K562 (cell line): Measurements from ENCODE around the gene RGMA. TPM values are rescaled to one million over a fixed set of nuclear protein-coding genes. Genes with fewer than 3 reads are reported as not detected.
A peak's percentile ranks its signal among the peaks of the same experiment; 100 is the strongest.

Experiments
- ATAC-seq: fragments of 200-7000 bp; cut with Tn5 transposase; 3 replicates; pipeline ENCODE4 v1.9.1; 2020; ENCODE audit warnings: moderate library complexity
- BruUV-seq: library from RNA; stranded (reverse); fragments of 400-500 nt; replicated peaks from 2 replicates; lab custom pipeline; 2021; lab: Mats Ljungman, UMichigan
- CTCF ChIA-PET: fragments of 300-600 bp; formaldehyde crosslinking; extraction: SDS; loops from one replicate; lab custom pipeline; 2021; ENCODE audit warnings: low intra/inter-chr PET ratio; lab: Yijun Ruan, JAX
- POLR2A ChIA-PET: fragments of 300-600, 350-650 bp; sonication (Branson Sonifier 250); formaldehyde crosslinking; extraction: SDS; loops from one replicate; lab custom pipeline; 2021; ENCODE audit warnings: antibody characterized with exemption, inconsistent platforms; lab: Yijun Ruan, JAX
- DNase-seq, 4 experiments: peaks; one replicate each; pipeline versions ENCODE4 v3.0.0 to v3.0.0-alpha.2; 2011 to 2018; ENCODE audit warnings: low spot score in 3 of 4, mixed read lengths in 3 of 4; ENCODE audit errors: extremely low read depth in 1 of 4
- FAIRE-seq: peaks from 2 replicates; lab custom pipeline; 2011; peaks lifted over from hg19 to GRCh38; lab: Jason Lieb, UNC
- H2AFZ ChIP-seq: 2 replicates; pipeline ENCODE4 v1.6.0; 2011; ENCODE audit warnings: low read depth, low read length, control low read depth, inconsistent platforms
- H3K27ac ChIP-seq: fragments of 200-600 bp; 3 replicates; pipeline ENCODE4 v1.8.0; 2011; ENCODE audit warnings: low read depth, mild to moderate bottlenecking, control low read depth, inconsistent platforms, low read length, moderate library complexity, mixed read lengths; ENCODE audit errors: extremely low read depth
- H3K27me3 ChIP-seq, 2 experiments: fragments of 300-600 bp in 1 of 2; 2 replicates in 1 of 2; 3 replicates in 1 of 2; pipeline versions ENCODE4 v1.6.0 to v1.8.0; 2011; ENCODE audit warnings: inconsistent platforms in 2 of 2, low read length in 2 of 2, mild to moderate bottlenecking in 1 of 2, mixed read lengths in 1 of 2, moderate library complexity in 1 of 2; ENCODE audit not compliant: control insufficient read depth in 2 of 2, insufficient read depth in 2 of 2
- H3K36me3 ChIP-seq: fragments of 300-600 bp; 3 replicates; pipeline ENCODE4 v1.8.0; 2011; ENCODE audit warnings: mild to moderate bottlenecking, low read length, inconsistent platforms; ENCODE audit not compliant: control insufficient read depth, insufficient read depth
- H3K4me1 ChIP-seq, 2 experiments: fragments of 200-600 bp in 1 of 2; replicated peaks in 1 of 2; 2 replicates in 1 of 2; 3 replicates in 1 of 2; pipeline versions ENCODE4 v1.5.1 to v1.8.0; 2011; ENCODE audit warnings: inconsistent platforms in 2 of 2, low read length in 2 of 2, mild to moderate bottlenecking in 1 of 2, mixed read lengths in 1 of 2, moderate library complexity in 1 of 2; ENCODE audit not compliant: control insufficient read depth in 2 of 2, insufficient read depth in 2 of 2
- H3K4me2 ChIP-seq: 2 replicates; pipeline ENCODE4 v1.6.1; 2011; ENCODE audit warnings: low read length, control low read depth, inconsistent platforms, mixed read lengths; ENCODE audit not compliant: insufficient read depth
- H3K4me3 ChIP-seq: fragments of 200-600 bp; sonication (generic), shearing (Covaris generic); 2 replicates; pipeline ENCODE4 v1.5.1; 2016; ENCODE audit warnings: control low read depth, inconsistent platforms
- H3K79me2 ChIP-seq: fragments of 200-600 bp; 3 replicates; pipeline ENCODE4 v1.8.0; 2011; ENCODE audit warnings: low read length, inconsistent platforms; ENCODE audit not compliant: control insufficient read depth, insufficient read depth
- H3K9ac ChIP-seq, 2 experiments: 2 replicates each; pipeline versions ENCODE4 v1.6.0 to v1.6.1; 2011; ENCODE audit warnings: low read depth in 2 of 2, low read length in 2 of 2, control low read depth in 1 of 2, inconsistent platforms in 1 of 2, mild to moderate bottlenecking in 1 of 2, mixed read lengths in 1 of 2; ENCODE audit not compliant: insufficient read depth in 1 of 2
- H3K9me1 ChIP-seq: one replicate; pipeline ENCODE4 v1.6.0; 2011; ENCODE audit warnings: inconsistent platforms, mild to moderate bottlenecking, low read length, moderate library complexity; ENCODE audit not compliant: control insufficient read depth, insufficient read depth
- H3K9me3 ChIP-seq: replicated peaks from 2 replicates; pipeline ENCODE4 v1.5.1; 2011; ENCODE audit warnings: low read depth, low read length, inconsistent platforms; ENCODE audit not compliant: control insufficient read depth, insufficient read depth
- H4K20me1 ChIP-seq: replicated peaks from 2 replicates; pipeline ENCODE4 v1.6.1; 2011; ENCODE audit warnings: low read length, inconsistent platforms, mixed read lengths; ENCODE audit not compliant: control insufficient read depth, insufficient read depth
- HCFC1 ChIP-seq: IDR thresholded peaks from 2 replicates; pipeline ENCODE4 v1.6.1; 2012; ENCODE audit warnings: low read depth, low read length, improper control_type of control experiment
- MEIS2 ChIP-seq: fragments of 450-650 bp; IDR thresholded peaks from 2 replicates; pipeline ENCODE4 v1.6.1; 2014; ENCODE audit warnings: mild to moderate bottlenecking; ENCODE audit not compliant: partially characterized antibody
- MIER1 ChIP-seq: fragments of 450-650 bp; IDR thresholded peaks from 2 replicates; pipeline ENCODE4 v1.6.1; 2016; ENCODE audit warnings: antibody characterized with exemption, mild to moderate bottlenecking, low read depth
- RBM39 ChIP-seq: fragments of 200-400 bp; formaldehyde crosslinking; optimal IDR thresholded peaks from 2 replicates; pipeline ENCODE3; 2018; ENCODE audit warnings: low read depth, low read length
- ZNF778 ChIP-seq: fragments of 450-650 bp; formaldehyde crosslinking; IDR thresholded peaks from 2 replicates; pipeline ENCODE4 v1.4.0; 2020; ENCODE audit warnings: mild to moderate bottlenecking, moderate library complexity
- ZZZ3 ChIP-seq: fragments of 450-650 bp; IDR thresholded peaks from 2 replicates; pipeline ENCODE4 v1.6.1; 2016; ENCODE audit warnings: antibody characterized with exemption, mild to moderate bottlenecking, moderate library complexity
- WGBS: fragments of 100-300 bp; shearing (Covaris generic); methylation state at CpG from one replicate; pipeline ENCODE4 v1.1.6; 2016; ENCODE audit warnings: low coverage, mixed read lengths; ENCODE audit not compliant: insufficient coverage; ENCODE audit errors: missing lambda C conversion rate; 5-methylcytosine and 5-hydroxymethylcytosine counted together
- in situ Hi-C: fragments of 300-500 bp; cut with MboI; formaldehyde crosslinking; loops from 4 replicates; pipeline ENCODE4 v1.15.0; 2018; ENCODE audit warnings: inconsistent platforms, mixed read lengths
- intact Hi-C: fragments of 100-400 bp; cut with micrococcal nuclease; formaldehyde crosslinking; loops from 2 replicates; pipeline ENCODE4 v1.14.2; 2022
- polyA plus RNA-seq, 8 experiments: library from polyadenylated mRNA; depleted of rRNA in 4 of 8; stranded (reverse) in 5 of 8; unstranded in 3 of 8; fragments of >200 nt; fragmentation: Nextera tagmentation in 2 of 8; fragmentation: Illumina TruSeq in 1 of 8; extraction: Ambion mirVana in 2 of 8; extraction: Trizol in 1 of 8; gene quantifications; 2 replicates each; pipeline versions ENCODE4 v1.2.1 to v1.2.3, GENCODE V29; 2011 to 2014; ENCODE audit warnings: inconsistent platforms in 1 of 8, missing spikeins in 1 of 8
- total RNA-seq, 7 experiments: library from RNA; depleted of rRNA in 6 of 7; stranded (reverse); fragments of >200 nt in 6 of 7; fragmentation: Illumina TruSeq in 2 of 7; extraction: Trizol in 2 of 7; gene quantifications; 2 replicates each; pipeline versions ENCODE4 v1.2.1 to v1.2.3, GENCODE V29; 2011 to 2021; ENCODE audit warnings: low replicate concordance in 1 of 7
- TF ChIP-seq, protein P1 (sequence below): fragments of 200-800 bp; sonication (Bioruptor generic); IDR thresholded peaks from 2 replicates; pipeline ENCODE4 v1.6.1; 2017; ENCODE audit warnings: missing genetic modification characterization, missing compliant biosample characterization
- TF ChIP-seq, protein P2 (sequence below): fragments of 250-450 bp; sonication (Bioruptor Pico); IDR thresholded peaks from 2 replicates; pipeline ENCODE4 v1.8.0; 2021; ENCODE audit warnings: borderline replicate concordance, mild to moderate bottlenecking, moderate library complexity; ENCODE audit not compliant: poor library complexity, severe bottlenecking

The RGMA gene
- total and polyA plus RNA-seq, 9 of the 15 experiments (the other 6 are each of a cell fraction or from before 2014, with no cell fraction given) = 0.03 to 0.05 (median 0.03) TPM; not detected in 6

DNA sequence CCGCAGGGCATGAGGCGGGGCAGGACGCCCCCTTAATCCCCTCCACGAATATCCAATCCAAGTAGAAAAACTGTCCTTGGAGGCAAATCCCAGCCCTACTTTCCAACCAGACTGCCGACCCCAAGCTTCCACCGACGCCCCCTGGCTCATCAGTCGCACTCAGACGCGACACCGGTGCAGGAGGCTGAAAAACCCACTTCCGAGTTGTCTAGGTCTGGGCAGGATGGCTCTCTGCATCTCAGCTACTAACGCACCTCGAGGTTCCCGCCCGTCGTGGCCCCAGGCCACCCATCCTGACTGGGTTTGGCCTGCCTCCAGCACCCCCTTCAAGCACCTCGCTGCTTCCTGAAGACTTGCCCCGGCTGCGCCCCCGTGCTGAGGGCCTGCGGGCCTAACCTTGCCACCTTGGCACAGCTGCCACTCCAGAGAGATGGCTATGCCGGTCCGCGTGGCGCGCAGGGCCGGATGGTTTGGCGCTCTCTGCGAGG lies 15.5 kb downstream of the RGMA start (continued):
- TF ChIP-seq ZNF778 (no peak), RBM39 (no peak)
- TF ChIP-seq, protein P1, sequence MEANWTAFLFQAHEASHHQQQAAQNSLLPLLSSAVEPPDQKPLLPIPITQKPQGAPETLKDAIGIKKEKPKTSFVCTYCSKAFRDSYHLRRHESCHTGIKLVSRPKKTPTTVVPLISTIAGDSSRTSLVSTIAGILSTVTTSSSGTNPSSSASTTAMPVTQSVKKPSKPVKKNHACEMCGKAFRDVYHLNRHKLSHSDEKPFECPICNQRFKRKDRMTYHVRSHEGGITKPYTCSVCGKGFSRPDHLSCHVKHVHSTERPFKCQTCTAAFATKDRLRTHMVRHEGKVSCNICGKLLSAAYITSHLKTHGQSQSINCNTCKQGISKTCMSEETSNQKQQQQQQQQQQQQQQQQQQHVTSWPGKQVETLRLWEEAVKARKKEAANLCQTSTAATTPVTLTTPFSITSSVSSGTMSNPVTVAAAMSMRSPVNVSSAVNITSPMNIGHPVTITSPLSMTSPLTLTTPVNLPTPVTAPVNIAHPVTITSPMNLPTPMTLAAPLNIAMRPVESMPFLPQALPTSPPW = no peak
- TF ChIP-seq, all 486 proteins: peak for 0

DNA sequence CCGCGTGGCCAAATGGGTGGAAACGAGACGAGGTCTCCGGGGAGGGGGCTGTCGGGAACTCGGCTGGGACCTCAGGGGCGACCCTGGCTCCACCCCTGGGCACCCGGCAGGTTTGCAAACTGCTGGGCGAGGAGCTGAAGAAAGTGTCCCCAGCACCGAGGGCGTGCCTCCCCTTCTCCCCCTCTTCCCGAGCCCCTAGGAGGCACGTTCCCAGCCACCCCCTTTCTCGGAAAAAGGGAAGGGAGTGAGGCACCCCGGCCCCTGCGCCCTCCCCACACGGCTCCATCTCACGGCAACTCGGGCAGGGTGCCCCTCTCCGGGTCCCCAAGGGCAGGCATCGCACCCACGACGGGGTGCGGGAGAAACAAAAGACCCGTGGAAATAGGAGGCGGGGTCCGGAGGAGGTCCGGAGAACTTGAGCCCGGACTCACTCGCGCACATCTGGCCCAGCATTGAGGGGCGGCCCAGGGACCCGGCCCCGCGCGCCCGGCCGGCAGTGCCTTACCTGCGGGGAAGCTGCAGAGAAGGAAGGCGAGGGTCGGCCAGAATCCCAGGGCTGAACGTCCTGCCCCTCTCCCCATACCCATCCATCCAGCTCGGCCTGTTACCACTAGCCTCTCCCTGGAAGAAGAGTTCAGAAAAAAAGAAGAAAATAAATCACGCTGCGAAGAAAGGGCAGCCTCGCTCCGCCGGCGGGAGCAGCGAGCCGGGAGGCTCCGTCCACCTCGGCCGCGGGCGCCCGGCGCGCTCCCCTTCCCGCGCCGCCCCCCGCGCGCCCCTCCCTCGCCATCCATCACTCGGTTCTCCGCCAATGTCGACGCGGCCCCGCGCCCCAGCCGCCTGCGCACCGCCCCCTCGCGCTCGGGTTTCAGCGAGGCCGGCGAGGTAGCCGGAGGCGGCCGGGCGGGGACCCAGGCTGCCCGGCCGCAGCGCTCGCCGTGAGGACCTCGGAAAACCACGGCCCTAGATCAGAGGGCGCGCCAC lies 16.3 kb downstream of the RGMA start:
- no peak for FAIRE-seq
- WGBS = 1% methylated on average over 61 of the region's 96 CpGs
- BruUV-seq = no TSS peak
- intact Hi-C loops (no loop called here), in situ Hi-C loops (no loop called here)
- H3K27me3 ChIP-seq = peaks cover 72 to 79% of the 10 kb centered on the region in 2 experiments
- peak; percentile 74 to 80 (median 80) for DNase-seq
- no peaks in the 10 kb centered on the region for H3K9me3 ChIP-seq
- H3K4me1 ChIP-seq = peaks cover 0 to 18% of the 10 kb centered on the region in 2 experiments; a peak in 2 of 5 replicates
- no peak overlapping the region for H3K4me2 ChIP-seq
- peaks cover 5% of the 10 kb centered on the region; the same call in 1 of the 2 replicates for H4K20me1 ChIP-seq
- H2AFZ ChIP-seq = no peak overlapping the region
- no peaks in the 10 kb centered on the region for H3K79me2 ChIP-seq
- H3K27ac ChIP-seq = no peak overlapping the region
- H3K9me1 ChIP-seq = no peaks in the 10 kb centered on the region
- peak; percentile 88 for ATAC-seq
- ChIA-PET CTCF (no interaction called here), POLR2A (no interaction called here)
- 0 out of 4 replicates have a peak overlapping the region, but pooled peaks of 1 of the 2 experiments have one; percentile 7 for H3K9ac ChIP-seq
- no peaks in the 10 kb centered on the region for H3K36me3 ChIP-seq
- no peak overlapping the region for H3K4me3 ChIP-seq
- no peak for TF ChIP-seq HCFC1
- no peak for TF ChIP-seq MIER1
- TF ChIP-seq, protein P2, sequence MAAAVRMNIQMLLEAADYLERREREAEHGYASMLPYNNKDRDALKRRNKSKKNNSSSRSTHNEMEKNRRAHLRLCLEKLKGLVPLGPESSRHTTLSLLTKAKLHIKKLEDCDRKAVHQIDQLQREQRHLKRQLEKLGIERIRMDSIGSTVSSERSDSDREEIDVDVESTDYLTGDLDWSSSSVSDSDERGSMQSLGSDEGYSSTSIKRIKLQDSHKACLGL (CRISPR knock-in tag) = no peak
- peak; percentile 11 for TF ChIP-seq MEIS2
- TF ChIP-seq RBM39 = no peak
- no peak for TF ChIP-seq ZZZ3
